ENCODE data around the gene ADGRB2. TPM values are rescaled to one million over a fixed set of nuclear protein-coding genes. Genes with fewer than 3 reads are reported as not detected.

ADGRB2 gene
- total RNA-seq, 1 donor from 2014 or later, result 7.1 TPM

DNA sequence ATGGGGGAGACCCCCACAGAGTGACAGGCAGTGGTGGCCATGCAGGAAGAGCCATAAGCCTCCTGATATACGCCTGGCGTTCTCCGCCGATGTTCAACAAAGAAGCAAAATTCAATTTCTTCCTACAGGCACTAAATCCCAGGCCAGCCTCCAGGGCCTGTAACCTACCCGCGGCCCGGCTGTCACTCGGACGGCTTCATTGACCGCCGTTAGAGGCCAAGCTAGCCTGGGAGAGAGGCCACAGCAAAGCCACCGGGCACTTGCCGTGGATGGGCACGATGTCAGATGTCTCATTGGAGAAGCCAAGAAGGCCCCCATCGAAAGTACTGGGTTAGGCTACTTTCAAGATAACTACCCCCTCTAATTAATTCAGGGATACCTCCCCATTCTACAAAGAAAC, 9.7 kb downstream of the ADGRB2 start:
- H3F3A ChIP-seq (ENCODE audit: low read depth), result no peaks in the 10 kb centered on the region
- peak overlapping the region; percentile 63 for H3K27ac Mint-ChIP-seq
- no peak overlapping the region for H3K4me3 ChIP-seq
- H3K27me3 Mint-ChIP-seq (ENCODE audit: insufficient read depth, low read depth), result peaks cover 5% of the 10 kb centered on the region
- no peaks in the 10 kb centered on the region for H3K36me3 ChIP-seq
- peaks cover 49% of the 10 kb centered on the region for H3K4me1 Mint-ChIP-seq
- no peaks in the 10 kb centered on the region for H3K9me3 ChIP-seq (ENCODE audit: low read depth)
- H3K79me2 ChIP-seq (ENCODE audit: low read depth), result peaks cover 4% of the 10 kb centered on the region
- no peak overlapping the region for H3K4me3 Mint-ChIP-seq
- H3K4me1 ChIP-seq, result peaks cover 15% of the 10 kb centered on the region
- H3K27ac ChIP-seq, result no peak overlapping the region
- H3K27me3 ChIP-seq, result no peaks in the 10 kb centered on the region
- H2AFZ ChIP-seq (replicated peaks), result no peak overlapping the region
- peaks cover 5% of the 10 kb centered on the region for H4K20me1 ChIP-seq (ENCODE audit: low read depth)
- TF ChIP-seq EZH2 (IDR thresholded peaks at IDR 0.05) (no peak), EZH2phosphoT487 (IDR thresholded peaks at IDR 0.05) (no peak)
- TF ChIP-seq, protein P1, sequence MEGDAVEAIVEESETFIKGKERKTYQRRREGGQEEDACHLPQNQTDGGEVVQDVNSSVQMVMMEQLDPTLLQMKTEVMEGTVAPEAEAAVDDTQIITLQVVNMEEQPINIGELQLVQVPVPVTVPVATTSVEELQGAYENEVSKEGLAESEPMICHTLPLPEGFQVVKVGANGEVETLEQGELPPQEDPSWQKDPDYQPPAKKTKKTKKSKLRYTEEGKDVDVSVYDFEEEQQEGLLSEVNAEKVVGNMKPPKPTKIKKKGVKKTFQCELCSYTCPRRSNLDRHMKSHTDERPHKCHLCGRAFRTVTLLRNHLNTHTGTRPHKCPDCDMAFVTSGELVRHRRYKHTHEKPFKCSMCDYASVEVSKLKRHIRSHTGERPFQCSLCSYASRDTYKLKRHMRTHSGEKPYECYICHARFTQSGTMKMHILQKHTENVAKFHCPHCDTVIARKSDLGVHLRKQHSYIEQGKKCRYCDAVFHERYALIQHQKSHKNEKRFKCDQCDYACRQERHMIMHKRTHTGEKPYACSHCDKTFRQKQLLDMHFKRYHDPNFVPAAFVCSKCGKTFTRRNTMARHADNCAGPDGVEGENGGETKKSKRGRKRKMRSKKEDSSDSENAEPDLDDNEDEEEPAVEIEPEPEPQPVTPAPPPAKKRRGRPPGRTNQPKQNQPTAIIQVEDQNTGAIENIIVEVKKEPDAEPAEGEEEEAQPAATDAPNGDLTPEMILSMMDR (IDR thresholded peaks at IDR 0.05), result no peak
- no peak overlapping the region for H3K4me2 ChIP-seq
- no peaks in the 10 kb centered on the region for H3K9me3 Mint-ChIP-seq
- H3K36me3 Mint-ChIP-seq, result no peaks in the 10 kb centered on the region
- DNase-seq (ENCODE audit: low spot score), result no peak
- no peak overlapping the region for H3K9ac ChIP-seq

DNA sequence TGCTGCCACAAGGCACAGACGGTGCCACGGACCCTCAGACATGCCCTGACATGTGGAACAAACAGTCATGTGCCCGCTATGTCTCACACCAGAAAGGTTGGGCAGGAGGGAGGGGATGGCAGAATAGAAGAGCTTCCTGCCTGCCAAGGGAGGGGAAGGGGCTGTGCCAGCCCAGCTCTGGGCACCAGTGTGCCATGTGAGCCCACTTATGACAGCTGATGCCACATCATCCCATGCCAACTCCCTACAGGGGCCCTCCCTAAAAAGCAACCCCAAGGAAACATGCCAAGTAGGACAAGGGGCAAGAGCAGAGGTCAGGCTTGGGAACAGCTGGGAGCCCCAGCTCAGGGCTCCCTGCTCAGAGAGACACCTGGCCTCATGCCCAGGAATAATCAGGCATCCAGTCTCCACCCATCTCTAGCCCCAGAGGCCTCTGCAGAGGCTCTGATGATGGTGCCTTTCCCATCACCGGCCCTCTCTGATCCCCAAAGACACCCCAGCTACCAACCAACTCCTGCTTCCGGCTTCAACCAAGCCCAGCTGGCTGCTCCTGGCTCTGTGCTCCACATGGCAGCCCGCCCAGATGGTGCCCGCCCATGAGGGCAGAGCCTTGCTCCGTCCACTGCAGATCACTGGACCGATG, 10.3 kb downstream of the ADGRB2 start:
- Mint-ChIP-seq H3K27ac (no peak overlapping the region), H3K4me3 (no peak overlapping the region), H3K36me3 (no peaks in the 10 kb centered on the region), H3K9me3 (no peaks in the 10 kb centered on the region), H3K27me3 (ENCODE audit: insufficient read depth, low read depth) (peaks cover 5% of the 10 kb centered on the region), H3K4me1 (peaks cover 49% of the 10 kb centered on the region)
- Histone ChIP-seq H3K4me3 (no peak overlapping the region), H3K9me3 (ENCODE audit: low read depth) (no peaks in the 10 kb centered on the region), H3K9ac (no peak overlapping the region), H3K79me2 (ENCODE audit: low read depth) (peaks cover under 1% of the 10 kb centered on the region), H3F3A (ENCODE audit: low read depth) (no peaks in the 10 kb centered on the region), H4K20me1 (ENCODE audit: low read depth) (peaks cover 5% of the 10 kb centered on the region), H3K4me1 (peaks cover 9% of the 10 kb centered on the region), H3K36me3 (no peaks in the 10 kb centered on the region), H3K4me2 (no peak overlapping the region), H3K27ac (no peak overlapping the region), H3K27me3 (no peaks in the 10 kb centered on the region), H2AFZ (replicated peaks) (no peak overlapping the region)
- TF ChIP-seq EZH2phosphoT487 (IDR thresholded peaks at IDR 0.05) (no peak), EZH2 (IDR thresholded peaks at IDR 0.05) (no peak)
- TF ChIP-seq, protein P1 (IDR thresholded peaks at IDR 0.05), result no peak
- no peak for DNase-seq (ENCODE audit: low spot score)

DNA sequence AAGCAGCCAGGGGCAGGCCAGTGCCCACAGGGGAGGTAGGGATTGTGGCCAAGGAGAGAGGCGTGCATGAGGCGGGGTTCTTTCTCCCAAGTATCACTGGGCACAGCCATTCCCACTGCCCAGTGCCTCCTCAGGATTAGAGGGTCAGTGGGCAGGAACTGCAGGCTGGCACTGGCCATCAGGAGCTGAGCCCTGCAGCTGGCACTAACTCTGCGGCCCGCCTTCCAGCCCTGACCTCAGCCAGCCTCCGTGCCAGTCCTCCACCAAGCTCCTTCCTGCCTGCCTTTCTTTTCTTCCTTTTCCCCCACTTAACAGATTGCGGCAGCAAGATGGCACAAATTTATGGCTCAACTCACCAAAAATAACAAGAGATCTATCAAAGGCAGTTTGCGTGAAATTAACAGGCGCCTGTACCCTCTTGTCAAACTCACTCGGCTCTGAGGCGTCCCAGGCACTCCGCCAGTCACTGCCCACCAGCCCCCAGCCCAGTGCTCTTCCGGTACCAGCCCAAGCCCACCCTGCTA, 11.1 kb downstream of the ADGRB2 start:
- no peak for DNase-seq (ENCODE audit: low spot score)
- peaks cover 7% of the 10 kb centered on the region for H3K27me3 Mint-ChIP-seq (ENCODE audit: insufficient read depth, low read depth)
- H3K27me3 ChIP-seq, result no peaks in the 10 kb centered on the region
- H3K9ac ChIP-seq, result no peak overlapping the region
- TF ChIP-seq EZH2 (IDR thresholded peaks at IDR 0.05) (no peak), EZH2phosphoT487 (IDR thresholded peaks at IDR 0.05) (no peak)
- TF ChIP-seq, protein P1 (IDR thresholded peaks at IDR 0.05), result no peak
- no peaks in the 10 kb centered on the region for H3K9me3 ChIP-seq (ENCODE audit: low read depth)
- no peak overlapping the region for H3K4me2 ChIP-seq
- H3F3A ChIP-seq (ENCODE audit: low read depth), result no peaks in the 10 kb centered on the region
- H3K36me3 ChIP-seq, result no peaks in the 10 kb centered on the region
- H2AFZ ChIP-seq (replicated peaks), result no peak overlapping the region
- H3K27ac ChIP-seq, result no peak overlapping the region
- H3K4me3 ChIP-seq, result no peak overlapping the region
- H3K79me2 ChIP-seq (ENCODE audit: low read depth), result no peaks in the 10 kb centered on the region
- H3K4me1 Mint-ChIP-seq, result peaks cover 45% of the 10 kb centered on the region
- peak overlapping the region; percentile 46 for H3K4me3 Mint-ChIP-seq
- peaks cover 5% of the 10 kb centered on the region for H4K20me1 ChIP-seq (ENCODE audit: low read depth)
- H3K27ac Mint-ChIP-seq, result no peak overlapping the region
- H3K36me3 Mint-ChIP-seq, result no peaks in the 10 kb centered on the region
- H3K4me1 ChIP-seq, result peaks cover 4% of the 10 kb centered on the region
- H3K9me3 Mint-ChIP-seq, result no peaks in the 10 kb centered on the region
